ENCODE data around the gene G6PD. TPM values are rescaled to one million over a fixed set of nuclear protein-coding genes. Genes with fewer than 3 reads are reported as not detected.

The G6PD gene
- total RNA-seq, 1 experiment from 2014 or later, result 68.7 TPM

- peaks cover 11% of the 10 kb centered on the region for H3K23me2 ChIP-seq (ENCODE audit: insufficient read length, low read depth, low read length, poor library complexity, severe bottlenecking)
- no peak overlapping the region for H4K8ac ChIP-seq (replicated peaks; ENCODE audit: insufficient read length, low read depth, low read length)
- WGBS (ENCODE audit: extremely low coverage, insufficient read length, low lambda C conversion rate), result no CpG with 5 or more reads among the region's 12 CpGs
- H3K4me2 ChIP-seq (ENCODE audit: insufficient read depth, insufficient read length, low read length), result no peak overlapping the region
- no peak overlapping the region for H2BK5ac ChIP-seq (ENCODE audit: insufficient read length, low read length)
- H3K9ac ChIP-seq (ENCODE audit: extremely low read depth, insufficient read length, low read length), result no peak overlapping the region
- H2AK5ac ChIP-seq (ENCODE audit: insufficient read length, low read length), result no peak overlapping the region
- H2BK20ac ChIP-seq (ENCODE audit: low read depth, low read length, poor library complexity, severe bottlenecking), result no peak overlapping the region
- H4K5ac ChIP-seq (ENCODE audit: insufficient read length, low read depth, low read length), result no peak overlapping the region
- H3K18ac ChIP-seq (ENCODE audit: insufficient read length, low read depth, low read length), result no peak overlapping the region
- no peak overlapping the region for H2BK12ac ChIP-seq (ENCODE audit: insufficient read length, low read depth, low read length)
- H3K9me3 ChIP-seq (ENCODE audit: control insufficient read depth, low read depth, low read length), result peaks cover 18% of the 10 kb centered on the region
- no peak overlapping the region for H3T11ph ChIP-seq (ENCODE audit: low read length)
- H3K4me1 ChIP-seq (ENCODE audit: insufficient read depth, low read length), result no peaks in the 10 kb centered on the region
- no peak overlapping the region for H3K4ac ChIP-seq (ENCODE audit: low read depth, low read length)
- no peak overlapping the region for H4K91ac ChIP-seq (ENCODE audit: insufficient read length, low read depth, low read length)
- H3K79me1 ChIP-seq (ENCODE audit: insufficient read depth, low read depth, low read length, poor library complexity, severe bottlenecking), result no peaks in the 10 kb centered on the region
- H3K23ac ChIP-seq (ENCODE audit: insufficient read length, low read depth, low read length), result no peak overlapping the region
- H3K4me1 Mint-ChIP-seq, result peaks cover 4 to 5% of the 10 kb centered on the region in 2 experiments; a peak in 3 of 4 replicates
- TF ChIP-seq CTCF (conservative IDR thresholded peaks at IDR 0.05), result no peak
- H2BK15ac ChIP-seq (ENCODE audit: low read depth, low read length), result no peak overlapping the region
- H3K27me3 ChIP-seq (ENCODE audit: insufficient read depth, low read length), result no peaks in the 10 kb centered on the region
- H2AFZ ChIP-seq (ENCODE audit: low read length), result no peak overlapping the region
- peaks cover 3% of the 10 kb centered on the region; the same call in 1 of the 2 replicates for H3K27me3 Mint-ChIP-seq (ENCODE audit: low read depth)
- H3K27ac ChIP-seq (ENCODE audit: insufficient read length, low read depth, low read length), result no peak overlapping the region
- H3K27ac Mint-ChIP-seq, result no peak overlapping the region
- peaks cover 23 to 31% (median 24%) of the 10 kb centered on the region in 3 experiments for H3K36me3 Mint-ChIP-seq (ENCODE audit: insufficient read depth in 1 of 3, low read depth in 3 of 3)
- H3K56ac ChIP-seq (ENCODE audit: insufficient read length, low read depth, low read length), result no peak overlapping the region
- no peak overlapping the region for H3K14ac ChIP-seq (ENCODE audit: insufficient read depth, low read length)
- H4K20me1 ChIP-seq (ENCODE audit: control insufficient read depth, insufficient read depth, insufficient read length), result no peaks in the 10 kb centered on the region
- no peak overlapping the region for H2BK120ac ChIP-seq (ENCODE audit: low read depth, low read length, poor library complexity, severe bottlenecking)
- no peak for DNase-seq
- H3K9me3 Mint-ChIP-seq, result peaks cover 58 to 69% of the 10 kb centered on the region in 2 experiments
- H3K79me2 ChIP-seq (ENCODE audit: insufficient read depth, low read length), result no peaks in the 10 kb centered on the region
- H3K4me3 Mint-ChIP-seq, result no peak overlapping the region
These were observed 34.9 kb downstream of the G6PD start for GRCh38 chrX:154511761-154512160.

Data from H9 (cell line).